Measurements from ENCODE around the gene BACH2.

Gene BACH2

GRCh38 chr6:90162648-90163387 lies 133.8 kb downstream of the BACH2 start:
- DNase-seq (ENCODE audit: low read depth) = no peak

GRCh38 chr6:90160013-90160412 lies 136.6 kb downstream of the BACH2 start:
- no peak for TF ChIP-seq CTCF (IDR thresholded peaks at IDR 0.05; ENCODE audit: insufficient read depth, low read depth, low read length, missing control alignments)
- DNase-seq (ENCODE audit: low read depth) = no peak
- H3K4me3 ChIP-seq (ENCODE audit: low read depth, low read length) = no peak overlapping the region

More at GRCh38 chr6:90162648-90163387, 133.8 kb downstream of the BACH2 start:
- TF ChIP-seq CTCF (IDR thresholded peaks at IDR 0.05; ENCODE audit: insufficient read depth, low read depth, low read length, missing control alignments) = no peak
- H3K4me3 ChIP-seq (ENCODE audit: low read depth, low read length) = no peak overlapping the region

- no peak for TF ChIP-seq CTCF (IDR thresholded peaks at IDR 0.05; ENCODE audit: insufficient read depth, low read depth, low read length, missing control alignments)
- no peak for DNase-seq (ENCODE audit: low read depth)
Measured at GRCh38 chr6:90159452-90159851, 137.2 kb downstream of the BACH2 start.

GRCh38 chr6:90158936-90159335 lies 137.7 kb downstream of the BACH2 start:
- H3K4me3 ChIP-seq (ENCODE audit: low read depth, low read length) = no peak overlapping the region
- DNase-seq (ENCODE audit: low read depth) = no peak
- no peak for TF ChIP-seq CTCF (IDR thresholded peaks at IDR 0.05; ENCODE audit: insufficient read depth, low read depth, low read length, missing control alignments)

More at GRCh38 chr6:90159452-90159851, 137.2 kb downstream of the BACH2 start:
- no peak overlapping the region for H3K4me3 ChIP-seq (ENCODE audit: low read depth, low read length)

- DNase-seq (ENCODE audit: low read depth) = no peak
- H3K4me3 ChIP-seq (ENCODE audit: low read depth, low read length) = no peak overlapping the region
- TF ChIP-seq CTCF (IDR thresholded peaks at IDR 0.05; ENCODE audit: insufficient read depth, low read depth, low read length, missing control alignments) = no peak
Measured at GRCh38 chr6:90157441-90157840, 139.2 kb downstream of the BACH2 start.

GRCh38 chr6:90156861-90157260 lies 139.8 kb downstream of the BACH2 start:
- TF ChIP-seq CTCF (IDR thresholded peaks at IDR 0.05; ENCODE audit: insufficient read depth, low read depth, low read length, missing control alignments) = no peak
- H3K4me3 ChIP-seq (ENCODE audit: low read depth, low read length) = no peak overlapping the region
- no peak for DNase-seq (ENCODE audit: low read depth)
